IPS-11a (cell line): Measurements from ENCODE around the gene USP35.
"Not testable (repeated sequence)": the region's sequence is repeated elsewhere in the genome, so short reads cannot be mapped to it uniquely, and the experiment has no call there.

Source experiments
- H3K4me3 ChIP-seq: one replicate; pipeline ENCODE4 v1.5.1; 2013; ENCODE audit warnings: low read depth, low read length, control low read depth

USP35 gene

DNA sequence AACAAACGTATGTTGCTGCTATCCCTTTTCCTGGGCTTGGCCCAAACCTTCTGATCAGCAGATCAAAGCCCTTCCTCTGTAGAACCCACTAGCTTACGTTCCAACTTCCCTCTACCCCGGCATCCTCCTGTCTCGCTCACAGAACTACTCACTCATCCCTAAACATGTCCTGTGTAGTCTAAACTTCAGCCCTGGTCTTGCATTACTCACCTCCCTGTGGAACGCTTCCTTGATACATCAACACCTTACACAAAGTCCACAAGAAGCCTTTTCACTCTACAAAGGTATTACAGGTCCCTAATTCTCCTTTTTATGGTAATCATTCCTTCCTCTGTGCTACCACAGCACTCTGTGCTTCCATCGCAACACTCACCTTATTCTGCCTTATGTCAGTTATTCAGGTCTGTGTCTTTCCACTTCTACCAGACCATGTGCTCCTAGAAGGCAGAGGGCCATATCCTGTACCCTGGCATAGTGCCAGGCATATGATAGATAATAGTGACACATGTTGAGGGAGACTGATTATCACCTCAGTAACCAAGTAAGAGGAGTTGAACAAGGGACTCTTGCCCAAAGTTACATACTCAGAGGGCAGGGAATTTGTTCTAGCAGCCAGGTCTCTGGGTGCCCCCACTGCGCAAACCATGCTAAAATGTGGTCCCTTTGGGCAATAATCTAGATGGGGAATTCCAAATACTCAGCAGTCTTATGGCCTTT, 41.6 kb downstream of the USP35 start:
- no peak overlapping the region for H3K4me3 ChIP-seq

DNA sequence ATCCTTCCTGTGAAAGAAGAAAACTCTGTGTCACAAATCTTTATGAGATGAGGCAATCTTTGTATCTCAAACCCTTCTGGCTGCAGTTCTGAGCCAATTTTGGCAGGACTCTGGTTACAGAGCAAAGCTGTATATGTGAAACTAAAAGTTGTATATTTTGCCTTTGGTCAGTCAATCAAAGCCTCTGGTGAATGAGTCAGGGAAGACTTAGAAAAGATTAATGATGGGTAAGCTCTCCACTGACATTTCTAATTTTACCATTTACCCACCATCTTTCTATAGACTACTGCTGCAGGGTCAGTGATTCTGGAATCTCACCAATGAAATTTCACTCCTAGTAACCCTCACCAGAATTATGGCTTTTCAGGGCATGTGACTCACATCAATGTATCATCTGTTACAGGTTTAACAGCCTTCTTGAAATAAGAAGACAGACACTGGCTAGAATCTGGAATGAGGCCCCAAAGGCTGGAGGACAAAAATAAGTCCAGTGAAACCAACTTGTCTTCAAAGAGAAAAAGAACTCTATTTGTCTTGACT, 43.3 kb downstream of the USP35 start:
- no peak overlapping the region for H3K4me3 ChIP-seq

DNA sequence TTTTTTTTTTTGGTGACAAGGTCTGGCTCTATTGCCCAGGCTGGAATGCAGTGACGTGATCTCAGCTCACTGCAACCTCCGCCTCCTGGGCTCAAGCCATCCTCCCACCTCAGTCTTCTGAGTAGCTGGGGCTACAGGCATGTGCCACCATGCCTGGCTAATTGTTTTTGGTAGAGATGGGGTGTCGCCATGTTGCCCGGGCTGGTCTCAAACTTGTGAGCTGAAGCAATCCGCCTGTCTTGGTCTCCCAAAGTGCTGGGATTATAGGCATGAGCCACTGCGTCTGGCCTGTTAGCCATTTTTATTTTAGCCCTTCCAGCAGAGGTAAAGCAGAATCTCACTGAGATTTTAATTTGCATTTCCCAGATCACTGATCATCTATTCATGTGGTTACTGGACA, 44.3 kb downstream of the USP35 start:
- H3K4me3 ChIP-seq = not testable (repeated sequence)

DNA sequence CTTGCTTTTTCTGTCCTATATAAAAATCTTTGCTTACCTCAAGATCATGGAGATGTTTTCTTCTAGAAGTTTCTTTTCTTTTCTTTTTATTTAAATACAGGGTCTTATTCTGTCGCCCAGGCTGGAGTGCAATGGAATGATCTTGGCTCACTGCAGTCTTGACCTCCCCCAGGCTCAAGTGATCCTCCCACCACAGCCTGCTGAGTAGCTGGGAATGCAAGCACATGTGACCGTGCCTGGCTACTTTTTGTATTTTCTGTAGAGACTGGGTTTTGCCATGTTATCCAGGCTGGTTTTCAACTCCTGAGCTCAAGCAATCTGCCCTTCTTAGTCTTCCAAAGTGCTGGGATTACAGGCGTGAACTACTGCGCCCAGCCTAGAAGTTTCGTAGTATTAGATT, 45.3 kb downstream of the USP35 start:
- no peak overlapping the region for H3K4me3 ChIP-seq

DNA sequence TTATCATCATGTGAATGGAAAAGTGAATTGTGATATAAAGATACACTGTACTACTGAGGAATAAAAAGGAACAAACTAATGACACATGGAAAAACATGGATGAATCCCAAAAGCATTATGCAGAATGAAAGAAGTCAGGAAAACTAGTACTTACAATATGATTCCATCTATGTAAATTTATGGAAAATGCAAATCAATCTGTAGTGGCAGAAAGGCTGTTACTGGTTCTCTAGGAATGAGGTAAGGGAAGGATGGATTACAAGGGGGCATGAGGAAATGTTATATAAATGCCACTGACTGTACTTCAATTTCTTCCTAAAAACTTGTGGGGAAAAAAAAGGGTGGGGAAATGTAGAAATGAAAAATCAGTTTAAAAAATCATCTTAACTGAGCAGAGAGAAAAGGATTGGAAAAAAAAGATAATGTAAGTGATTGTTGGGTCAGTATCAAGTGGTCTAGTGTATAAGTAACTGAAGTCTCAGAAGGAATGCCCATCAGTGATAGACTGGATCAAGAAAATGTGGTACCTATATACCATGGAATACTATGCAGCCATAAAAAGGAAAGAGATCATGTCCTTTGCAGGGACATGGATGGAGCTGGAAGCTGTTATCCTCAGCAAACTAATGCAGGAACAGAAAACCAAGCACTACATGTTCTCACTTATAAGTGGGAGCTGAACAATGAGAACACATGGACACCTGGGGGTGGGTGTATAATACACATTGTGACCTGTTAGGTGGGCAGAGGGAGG, 48.8 kb downstream of the USP35 start:
- H3K4me3 ChIP-seq = no peak overlapping the region

DNA sequence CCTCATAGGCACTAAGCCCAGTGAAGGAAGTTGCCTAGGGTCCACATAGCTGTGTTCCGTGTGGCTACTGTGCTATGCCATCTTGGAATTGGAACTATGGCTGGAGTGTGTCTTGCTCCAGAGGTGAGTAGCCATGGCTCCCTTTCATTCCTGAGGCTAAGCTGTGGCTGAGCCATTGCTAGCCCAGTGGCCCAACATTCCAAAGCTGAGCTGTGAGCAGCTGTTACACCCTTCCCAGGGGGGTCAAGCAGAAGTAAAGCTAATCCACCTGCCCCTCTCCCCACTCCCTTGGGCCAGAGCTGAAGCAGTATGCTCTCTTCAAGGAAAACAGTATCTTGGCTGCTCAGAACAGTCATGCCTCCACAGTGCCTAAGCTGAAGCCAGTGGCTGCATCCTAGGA, 51.1 kb downstream of the USP35 start:
- H3K4me3 ChIP-seq = no peak overlapping the region

DNA sequence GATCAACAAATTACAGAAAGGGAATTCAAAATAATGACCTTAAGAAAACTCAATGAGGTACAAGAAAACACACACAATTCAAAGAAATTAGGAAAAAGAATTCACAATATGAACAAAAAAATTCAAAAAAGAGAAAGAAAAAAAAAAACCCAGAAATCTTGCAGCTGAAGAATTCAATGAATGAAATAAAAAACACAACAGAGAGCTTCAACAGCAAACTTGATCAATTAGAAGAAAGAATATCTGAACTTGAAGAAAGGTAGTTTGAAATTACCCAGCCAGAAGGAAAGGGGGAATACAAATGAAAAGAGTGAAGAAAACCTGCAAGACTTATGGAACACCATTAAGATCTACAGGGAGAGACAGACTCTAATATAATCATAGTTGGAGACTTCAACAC, 52.8 kb downstream of the USP35 start:
- no peak overlapping the region for H3K4me3 ChIP-seq

DNA sequence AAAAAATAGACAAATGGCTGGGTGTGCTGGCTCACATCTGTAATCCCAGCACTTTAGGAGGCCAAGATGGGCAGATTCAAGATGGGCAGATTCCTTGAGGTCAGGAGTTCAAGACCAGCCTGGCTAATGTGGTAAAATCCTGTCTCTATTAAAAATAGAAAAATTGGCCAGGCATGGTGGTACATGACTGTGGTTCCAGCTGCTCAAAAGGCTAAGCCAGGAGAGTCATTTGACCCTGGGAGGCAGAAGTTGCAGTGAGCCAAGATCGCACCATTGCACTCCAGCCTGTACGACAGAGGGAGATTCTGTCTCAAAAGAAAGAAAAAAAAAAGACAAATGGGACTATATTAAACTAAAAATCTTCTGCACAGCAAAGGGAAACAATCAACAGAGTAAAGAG, 55.4 kb downstream of the USP35 start:
- no peak overlapping the region for H3K4me3 ChIP-seq

DNA sequence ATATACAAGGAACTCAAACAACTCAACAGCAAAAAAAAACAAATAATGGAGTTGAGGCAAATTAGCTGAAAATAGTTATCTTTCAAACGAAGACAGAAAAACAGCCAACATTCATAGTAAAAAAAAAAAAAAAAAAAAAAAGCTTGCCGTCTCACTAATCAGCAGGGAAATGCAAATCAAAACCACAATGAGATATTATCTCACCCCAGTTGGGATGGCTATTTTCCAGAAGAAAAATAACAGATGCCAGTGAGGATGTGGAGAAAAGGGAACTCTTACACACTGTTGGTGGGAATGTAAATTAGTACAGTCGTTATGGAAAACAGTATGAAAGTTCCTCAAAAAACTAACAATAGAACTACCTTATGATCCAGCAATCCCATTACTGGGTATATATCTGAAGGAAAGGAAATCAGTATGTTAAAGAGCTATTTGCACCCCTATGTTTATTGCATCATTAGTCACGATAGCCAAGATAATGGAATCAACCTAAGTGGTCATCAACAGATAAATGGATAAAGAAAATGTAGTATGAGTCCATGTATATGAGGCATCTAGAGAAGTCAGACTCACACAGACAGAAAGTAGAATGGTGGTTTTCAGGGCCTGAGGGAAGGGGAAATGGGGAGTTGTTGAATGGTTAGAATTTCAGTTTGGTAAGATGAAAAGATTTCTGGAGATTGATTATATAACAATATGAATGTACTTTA, 56.0 kb downstream of the USP35 start:
- no peak overlapping the region for H3K4me3 ChIP-seq

DNA sequence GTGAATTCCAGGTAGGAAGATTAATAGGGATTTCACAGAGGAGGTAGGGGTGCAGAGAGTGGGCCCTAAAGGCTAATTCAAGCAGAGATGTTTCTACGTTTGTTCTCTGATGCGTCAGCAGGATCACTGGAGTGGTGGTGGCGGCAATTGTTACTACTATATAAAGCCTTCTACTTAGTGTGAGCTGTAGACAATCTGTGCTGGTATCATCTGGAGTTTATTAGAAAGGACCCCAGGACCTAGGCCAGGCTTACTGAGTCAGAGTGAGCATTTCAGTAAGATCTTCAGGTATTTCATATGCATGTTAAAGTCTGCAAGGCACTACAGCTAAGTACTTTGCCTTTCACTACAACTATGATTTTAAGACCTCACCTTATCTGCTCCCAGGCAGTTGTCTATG, 59.5 kb downstream of the USP35 start:
- no peak overlapping the region for H3K4me3 ChIP-seq

DNA sequence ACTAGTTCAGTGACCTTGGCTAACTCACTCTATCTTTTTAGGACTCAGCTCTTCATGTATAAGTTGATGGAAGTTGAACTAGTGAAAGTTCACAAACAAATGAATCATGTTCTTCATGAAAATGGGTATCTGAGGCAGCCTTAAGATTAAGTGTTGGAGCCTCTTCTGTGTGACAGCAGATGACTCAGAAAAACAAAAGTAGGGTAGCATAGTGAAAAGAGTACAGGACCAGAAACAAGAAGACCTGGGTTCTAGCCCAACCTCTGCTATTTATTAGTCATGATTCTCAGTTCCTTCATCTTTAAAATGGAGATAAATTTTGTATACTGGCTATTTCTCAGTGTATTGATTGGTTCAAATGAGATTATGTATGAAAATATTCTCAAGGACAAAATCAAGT, 60.2 kb downstream of the USP35 start:
- no peak overlapping the region for H3K4me3 ChIP-seq

DNA sequence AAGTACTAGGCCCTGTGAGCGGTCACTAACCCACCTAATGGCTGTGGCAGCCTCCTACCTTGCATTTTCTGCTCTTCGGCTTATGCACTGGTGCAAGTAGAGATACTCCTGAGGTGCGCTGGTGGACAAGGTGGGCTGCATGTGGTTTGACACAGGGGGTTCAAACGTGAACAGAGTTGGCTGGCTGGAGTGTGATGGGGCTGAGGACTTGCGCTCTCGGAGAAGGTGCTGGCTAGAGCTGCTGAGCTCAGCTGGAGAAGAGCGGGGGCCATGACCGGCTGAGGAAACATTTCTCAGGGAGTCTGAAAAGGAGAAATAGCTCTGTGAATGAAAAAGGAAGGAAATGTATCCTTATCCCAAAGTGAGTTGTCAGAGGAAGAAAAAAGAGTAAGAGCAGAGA, 61.4 kb downstream of the USP35 start:
- H3K4me3 ChIP-seq = no peak overlapping the region

DNA sequence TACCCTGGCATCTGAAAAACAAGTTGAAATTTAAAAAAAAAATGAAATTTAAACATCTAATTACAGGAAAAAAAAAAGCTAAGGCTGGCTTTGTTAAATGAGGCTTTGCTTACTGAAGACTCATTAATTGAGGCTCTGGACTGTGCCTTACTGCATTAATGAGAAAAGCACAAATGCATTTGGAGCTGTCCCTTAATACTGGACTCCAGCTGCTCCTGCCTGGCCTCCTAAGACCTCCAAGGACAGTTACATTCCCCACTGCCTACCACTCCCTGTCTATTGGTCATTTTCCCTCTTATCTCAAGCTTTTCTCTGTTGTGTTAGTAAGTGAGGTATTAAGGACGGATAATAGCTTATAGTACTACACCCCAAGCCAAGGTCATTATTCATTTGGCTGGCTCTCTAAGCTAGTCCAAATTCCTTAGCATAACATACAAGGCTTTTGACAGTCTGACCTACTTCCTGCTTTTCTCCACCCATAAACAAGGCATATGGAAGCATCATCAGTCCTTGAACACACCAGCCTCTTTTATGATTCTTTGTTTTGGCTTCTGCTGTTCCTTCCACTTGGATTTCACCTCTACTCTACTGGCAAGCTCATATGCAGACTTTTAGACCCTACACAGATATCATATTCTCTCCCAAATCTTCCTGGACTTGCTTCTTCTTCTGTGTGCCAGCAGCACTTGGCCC, 62.5 kb downstream of the USP35 start:
- H3K4me3 ChIP-seq = no peak overlapping the region

DNA sequence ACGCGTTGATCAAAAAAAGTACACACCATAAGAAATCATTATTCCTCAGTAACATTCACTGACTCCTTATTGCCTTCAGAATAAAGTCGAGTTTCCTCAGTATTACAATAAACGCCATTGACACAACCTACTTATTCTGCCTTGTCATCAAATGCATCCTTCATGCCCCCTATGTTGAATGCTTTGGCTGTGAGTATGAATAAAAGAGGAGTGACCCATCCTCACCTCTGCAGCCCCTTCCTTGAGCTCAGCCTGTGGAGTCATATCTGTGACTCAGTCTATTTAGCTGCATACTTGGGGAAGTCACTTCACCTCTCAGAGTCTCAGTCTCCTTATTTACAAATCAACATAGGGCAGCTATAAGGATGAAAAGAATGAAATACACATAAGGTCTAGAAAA, 65.1 kb downstream of the USP35 start:
- no peak overlapping the region for H3K4me3 ChIP-seq

DNA sequence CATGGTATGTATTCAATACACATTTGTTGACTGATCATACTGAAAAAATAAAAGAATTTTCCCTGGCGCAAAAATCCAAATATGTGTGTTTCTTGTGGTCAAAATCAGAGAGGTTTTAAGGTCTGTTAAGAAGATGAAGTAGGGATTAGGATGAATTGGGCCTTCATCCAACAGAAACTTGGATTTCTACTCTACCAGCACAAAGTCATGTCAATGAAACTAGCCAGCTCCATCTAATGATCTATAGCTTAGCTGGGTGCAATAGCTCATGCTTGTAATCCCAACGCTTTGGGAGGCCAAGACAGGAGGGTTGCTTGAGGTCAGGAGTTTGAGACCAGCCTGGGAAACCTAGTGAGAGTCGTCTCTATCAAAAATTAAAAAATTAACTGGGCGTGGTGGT, 65.5 kb downstream of the USP35 start:
- H3K4me3 ChIP-seq = no peak overlapping the region

DNA sequence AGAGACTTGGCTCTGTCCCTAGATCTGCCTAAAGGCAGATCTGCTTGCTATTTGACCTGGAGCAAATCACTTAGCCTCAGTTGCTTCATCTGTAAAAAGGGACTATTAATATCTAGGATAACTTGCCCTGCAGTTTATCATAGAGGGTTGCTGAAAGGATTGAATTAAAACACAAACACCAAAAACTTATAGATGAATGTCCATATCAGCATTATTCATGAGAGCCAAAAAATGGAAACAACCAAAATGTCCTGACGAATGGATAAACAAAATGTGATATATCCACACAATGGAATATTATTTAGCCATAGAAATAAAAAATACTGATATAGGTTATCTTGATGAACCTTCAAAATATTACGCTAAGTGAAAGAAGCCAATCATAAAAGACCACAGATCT, 67.2 kb downstream of the USP35 start:
- no peak overlapping the region for H3K4me3 ChIP-seq

DNA sequence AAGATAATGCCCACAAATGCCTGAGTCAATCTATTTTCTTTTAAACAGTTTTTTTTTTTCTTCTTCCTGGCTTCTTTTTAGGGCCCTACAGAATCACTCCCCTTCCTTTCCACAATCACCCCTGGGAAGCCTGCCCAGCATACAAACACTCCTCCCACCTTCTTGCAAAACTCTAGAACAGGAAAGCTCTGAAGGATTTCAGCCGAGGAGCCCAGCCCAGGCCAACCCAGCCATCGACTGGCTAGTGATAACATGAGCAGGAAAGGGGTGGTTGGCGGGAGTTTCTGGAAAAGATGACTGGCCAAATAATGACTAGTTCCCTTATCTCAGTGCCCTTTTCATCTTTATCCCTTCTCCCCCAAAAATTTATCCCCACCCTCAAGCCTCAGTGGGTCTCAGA, 68.2 kb downstream of the USP35 start:
- H3K4me3 ChIP-seq = no peak overlapping the region

DNA sequence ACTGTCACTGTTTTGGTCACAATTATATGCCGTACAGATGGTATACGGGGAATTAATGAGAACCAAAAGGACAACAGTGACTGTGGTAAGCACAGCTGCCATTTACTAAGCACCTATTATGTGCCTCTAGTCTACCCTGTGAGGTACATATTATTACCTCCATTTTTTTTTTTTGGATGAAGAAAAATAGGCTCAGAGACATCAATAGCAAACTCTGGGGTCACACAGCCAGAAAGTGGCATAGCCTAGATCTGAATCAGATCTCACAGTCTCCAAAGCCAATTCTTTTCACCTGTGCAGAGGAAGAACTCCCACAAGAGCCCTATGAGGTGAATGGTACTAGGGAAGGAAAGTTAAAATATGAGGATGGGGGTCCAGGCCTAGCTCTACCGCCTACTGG, 68.9 kb downstream of the USP35 start:
- H3K4me3 ChIP-seq = no peak overlapping the region

DNA sequence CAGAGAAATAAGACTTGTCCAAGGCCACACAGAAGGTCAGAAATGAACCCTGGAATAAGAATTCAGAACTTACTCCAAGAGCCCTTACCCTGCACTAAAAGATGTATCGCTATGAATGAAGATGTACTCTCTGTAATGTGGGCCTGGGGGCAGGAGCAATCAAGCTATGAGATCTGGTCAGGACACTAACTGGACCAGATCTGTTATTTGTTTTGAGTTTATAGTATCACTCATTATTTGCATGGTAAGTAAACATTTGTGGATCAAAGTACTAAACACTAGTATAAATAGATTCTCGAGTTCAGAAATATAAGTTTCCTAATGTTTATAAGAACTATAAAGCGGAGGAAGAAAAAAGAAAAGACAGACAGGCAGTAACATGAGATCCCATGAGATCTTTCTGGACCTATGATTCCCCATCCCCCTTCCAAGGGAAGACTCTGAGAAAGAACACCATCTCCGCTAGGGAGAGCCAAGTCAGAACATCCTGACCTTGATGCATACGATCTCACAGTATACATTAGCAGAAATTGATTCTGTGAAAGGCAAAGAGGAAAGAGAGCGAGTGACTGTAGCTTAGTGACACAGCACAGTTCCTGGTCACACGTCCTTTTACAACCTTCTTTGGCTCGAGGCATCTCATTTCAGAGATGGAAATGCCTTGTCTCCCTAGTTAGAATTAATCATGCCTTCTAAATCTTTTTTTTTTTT, 71.2 kb downstream of the USP35 start:
- H3K4me3 ChIP-seq = no peak overlapping the region

DNA sequence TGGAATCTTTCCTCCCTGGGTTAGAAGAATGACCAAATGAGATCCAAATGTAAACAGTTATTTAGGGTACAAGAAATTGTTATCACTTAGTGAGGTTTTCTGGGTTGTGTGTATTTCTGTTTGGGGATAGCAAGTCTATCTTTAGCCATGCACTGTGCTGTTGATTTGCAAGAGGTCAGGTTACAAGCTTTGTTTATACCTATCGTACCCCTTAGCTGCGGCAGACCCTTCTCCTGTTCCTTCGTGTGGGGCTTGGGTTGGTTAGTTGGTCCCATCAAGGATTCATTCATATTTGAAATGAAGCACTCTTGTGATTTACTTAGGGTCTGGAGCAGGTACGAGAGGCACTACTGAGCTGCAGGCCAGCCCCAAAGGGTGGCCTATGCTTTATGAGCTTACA, 72.6 kb downstream of the USP35 start:
- H3K4me3 ChIP-seq = no peak overlapping the region

DNA sequence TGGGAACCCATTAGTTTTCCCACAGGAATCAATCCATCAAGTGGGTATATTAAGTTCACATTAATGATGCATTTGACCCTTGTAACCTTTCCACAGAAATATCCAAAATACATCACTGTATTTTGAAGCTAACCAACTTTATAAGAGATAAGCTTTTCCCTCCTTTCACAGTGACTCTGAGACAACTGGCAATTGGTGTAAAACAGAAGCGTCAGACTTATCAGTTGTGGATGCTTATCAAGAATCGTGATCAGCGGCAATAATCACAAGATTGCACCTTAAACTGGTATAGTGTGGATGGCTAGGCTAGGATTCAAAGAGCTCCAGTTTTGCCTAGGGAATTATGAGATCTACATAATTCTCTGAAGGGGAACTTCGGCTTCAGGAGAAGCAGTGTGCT, 73.1 kb downstream of the USP35 start:
- H3K4me3 ChIP-seq = no peak overlapping the region
